Colonic mucosa (tissue), 4 donors: ENCODE measurements around the gene RAB11FIP3. TPM values are rescaled to one million over a fixed set of nuclear protein-coding genes. Genes with fewer than 3 reads are reported as not detected.

Experiments used
- DNase-seq: peaks from one replicate; pipeline ENCODE4 v3.0.0-alpha.2; 2020
- H3K27ac ChIP-seq: fragments of 200-600 bp; one replicate; pipeline ENCODE4 v1.8.0; 2021
- H3K27me3 ChIP-seq: fragments of 200-600 bp; one replicate; pipeline ENCODE4 v1.8.0; 2021
- H3K36me3 ChIP-seq: fragments of 200-600 bp; one replicate; pipeline ENCODE4 v1.8.0; 2021
- H3K4me1 ChIP-seq: fragments of 200-600 bp; one replicate; pipeline ENCODE4 v1.8.0; 2021; ENCODE audit warnings: mild to moderate bottlenecking
- H3K4me3 ChIP-seq: fragments of 200-600 bp; one replicate; pipeline ENCODE4 v1.8.0; 2021
- H3K9ac ChIP-seq, 2 donors: one replicate each; pipeline ENCODE4 v1.7.0; 2013; ENCODE audit warnings: control low read depth in 2 of 2, low read depth in 2 of 2, low read length in 2 of 2
- H3K9me3 ChIP-seq: fragments of 200-600 bp; one replicate; pipeline ENCODE4 v1.8.0; 2021
- intact Hi-C: fragments of 100-400 bp; cut with DNase I; formaldehyde crosslinking; loops from one replicate; pipeline ENCODE4 v1.14.1; 2022
- microRNA-seq: library from miRNA; unstranded; fragments of <30 nt; microRNA quantifications from one replicate; pipeline ENCODE4, GENCODE V29; 2019
- total RNA-seq, 2 donors: library from RNA; stranded (reverse); fragmentation: NEBNext Ultra II Directional in 1 of 2; extraction: Animal tissue kit (Norgen Biotek cat#: 25700) in 1 of 2; gene quantifications; one replicate each; pipeline ENCODE4 v1.2.1, GENCODE V29; 2021
- TF ChIP-seq, protein P1 (sequence below): fragments of 200-600 bp; IDR thresholded peaks from one replicate; pipeline ENCODE4 v1.8.0; 2022; ENCODE audit warnings: antibody characterized with exemption, mild to moderate bottlenecking
- donor health status: healthy.
- donor health status: DM: no; HTN: no; CAD: no.
- donor health status: DM: no; HTN: no; CAD: no.

RAB11FIP3 gene
- total RNA-seq, 2 donors from 2014 or later = 20.9 to 22.3 TPM

DNA sequence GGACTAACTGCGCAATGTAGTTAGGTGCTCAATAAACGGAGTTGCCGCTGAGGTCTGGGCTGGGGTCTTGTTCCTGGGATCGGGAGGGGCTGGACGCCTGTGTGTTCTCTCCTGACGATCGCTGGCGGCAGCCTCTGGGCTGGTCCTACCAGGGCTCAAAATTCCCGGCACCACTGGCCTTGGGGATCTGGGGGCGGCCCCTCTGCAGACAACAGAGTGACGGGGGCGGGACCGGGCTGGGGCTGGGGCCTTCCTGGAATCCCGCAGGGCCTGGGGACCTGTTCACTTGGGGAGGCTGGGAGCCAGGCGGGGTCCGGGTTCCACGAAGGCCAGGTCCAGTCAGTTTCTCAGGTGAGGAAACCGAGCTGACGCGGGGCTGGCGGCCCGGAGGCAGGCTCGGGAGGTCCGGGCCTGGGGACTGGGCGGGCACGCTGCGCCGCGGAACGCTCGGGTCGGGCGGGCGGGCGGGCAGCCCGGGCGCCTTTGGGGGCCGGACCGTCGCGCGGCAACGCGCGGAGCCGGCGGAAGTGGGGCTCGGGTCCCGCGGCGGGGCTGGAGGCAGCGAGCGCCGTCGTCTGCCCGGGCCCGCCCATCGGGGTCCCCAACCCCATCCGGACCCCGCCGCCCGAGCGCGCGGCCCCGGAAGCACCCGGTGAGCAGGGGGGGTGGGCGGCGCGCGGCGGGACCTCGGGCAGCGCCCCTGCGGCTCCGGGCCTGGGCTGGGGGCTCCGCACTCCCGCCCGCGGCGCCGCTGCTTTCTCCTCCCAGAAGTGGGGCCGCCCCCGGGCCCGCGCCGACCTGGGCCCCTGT lies 144.2 kb downstream of the RAB11FIP3 start, which contains the start of gene PIGQ:
Gene PIGQ (plus strand): TSS at position 524 of the 810 bp plus-strand sequence. CDS start 4,107 bp downstream, outside the sequence.
- no peaks in the 10 kb centered on the region for H3K9me3 ChIP-seq
- peak within 1 kb of the TSS; percentile 84 for H3K4me3 ChIP-seq
- TF ChIP-seq, protein P1, sequence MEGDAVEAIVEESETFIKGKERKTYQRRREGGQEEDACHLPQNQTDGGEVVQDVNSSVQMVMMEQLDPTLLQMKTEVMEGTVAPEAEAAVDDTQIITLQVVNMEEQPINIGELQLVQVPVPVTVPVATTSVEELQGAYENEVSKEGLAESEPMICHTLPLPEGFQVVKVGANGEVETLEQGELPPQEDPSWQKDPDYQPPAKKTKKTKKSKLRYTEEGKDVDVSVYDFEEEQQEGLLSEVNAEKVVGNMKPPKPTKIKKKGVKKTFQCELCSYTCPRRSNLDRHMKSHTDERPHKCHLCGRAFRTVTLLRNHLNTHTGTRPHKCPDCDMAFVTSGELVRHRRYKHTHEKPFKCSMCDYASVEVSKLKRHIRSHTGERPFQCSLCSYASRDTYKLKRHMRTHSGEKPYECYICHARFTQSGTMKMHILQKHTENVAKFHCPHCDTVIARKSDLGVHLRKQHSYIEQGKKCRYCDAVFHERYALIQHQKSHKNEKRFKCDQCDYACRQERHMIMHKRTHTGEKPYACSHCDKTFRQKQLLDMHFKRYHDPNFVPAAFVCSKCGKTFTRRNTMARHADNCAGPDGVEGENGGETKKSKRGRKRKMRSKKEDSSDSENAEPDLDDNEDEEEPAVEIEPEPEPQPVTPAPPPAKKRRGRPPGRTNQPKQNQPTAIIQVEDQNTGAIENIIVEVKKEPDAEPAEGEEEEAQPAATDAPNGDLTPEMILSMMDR = no peak
- DNase-seq = peak; percentile 65
- H3K27me3 ChIP-seq = no peaks in the 10 kb centered on the region
- H3K4me1 ChIP-seq = peaks cover 20% of the 10 kb centered on the region
- peak within 1 kb of the TSS; percentile 69 for H3K27ac ChIP-seq
- no peaks in the 10 kb centered on the region for H3K36me3 ChIP-seq
- intact Hi-C loops = no loop called here
- H3K9ac ChIP-seq = peak within 1 kb of the TSS; percentile 74 to 81

Small RNAs within 50 kb of the gene (microRNA-seq; reads per million reads assigned to microRNA genes)
- gene MIR3176 (11.0 reads per million, percentile 17 among the genes with 10 or more reads in this experiment), gene MIR5587 (not detected)

Other genes starting within 250 kb of the RAB11FIP3 start
- 10 to 100 TPM in 1 of 2 donors, 1 to 10 TPM in 1; 7.4 to 50.3 TPM for gene HBA1, start 249.0 kb upstream of the RAB11FIP3 start, total RNA-seq
- gene HBQ1, start 245.2 kb upstream of the RAB11FIP3 start, total RNA-seq = not detected
- gene LUC7L, start 196.2 kb upstream of the RAB11FIP3 start, total RNA-seq = 10 to 100 TPM; 37.1 to 55.4 TPM
- 100 to 1,000 TPM; 105 to 124 TPM for gene FAM234A, start 190.8 kb upstream of the RAB11FIP3 start, total RNA-seq
- gene RGS11, start 149.7 kb upstream of the RAB11FIP3 start, total RNA-seq = 1 to 10 TPM; 2.9 to 4.0 TPM
- 10 to 100 TPM in 1 of 2 donors, 1 to 10 TPM in 1; 1.8 to 20.0 TPM for gene ARHGDIG, start 145.1 kb upstream of the RAB11FIP3 start, total RNA-seq
- gene PDIA2, start 142.5 kb upstream of the RAB11FIP3 start, total RNA-seq = 1 to 10 TPM; 1.4 to 2.6 TPM
- 10 to 100 TPM; 33.4 to 34.3 TPM for gene AXIN1, start 72.9 kb upstream of the RAB11FIP3 start, total RNA-seq
- gene MRPL28, start 55.1 kb upstream of the RAB11FIP3 start, total RNA-seq = 10 to 100 TPM; 59.4 to 75.4 TPM
- 100 to 1,000 TPM in 1 of 2 donors, 10 to 100 TPM in 1; 99.6 to 102 TPM for gene PGAP6, start 43.7 kb upstream of the RAB11FIP3 start, total RNA-seq
- gene NME4, start 28.4 kb upstream of the RAB11FIP3 start, total RNA-seq = 10 to 100 TPM; 38.3 to 63.6 TPM
- gene DECR2, start 23.8 kb upstream of the RAB11FIP3 start, total RNA-seq = 10 to 100 TPM; 31.3 to 50.2 TPM
- 100 to 1,000 TPM in 1 of 2 donors, 10 to 100 TPM in 1; 74.6 to 139 TPM for gene CAPN15, start 102.1 kb downstream of the RAB11FIP3 start, total RNA-seq
- not detected for gene PRR35, start 134.7 kb downstream of the RAB11FIP3 start, total RNA-seq
- gene NHLRC4, start 141.4 kb downstream of the RAB11FIP3 start, total RNA-seq = under 1 TPM; 0.32 to 0.35 TPM
- gene PIGQ, start 144.3 kb downstream of the RAB11FIP3 start, total RNA-seq = 10 to 100 TPM; 25.6 to 59.3 TPM
- 10 to 100 TPM; 34.9 to 38.5 TPM for gene RAB40C, start 164.4 kb downstream of the RAB11FIP3 start, total RNA-seq
- gene WFIKKN1, start 205.3 kb downstream of the RAB11FIP3 start, total RNA-seq = 1 to 10 TPM in 1 of 2 donors, under 1 TPM in 1; 0.80 to 1.1 TPM
- gene METTL26, start 210.7 kb downstream of the RAB11FIP3 start, total RNA-seq = 100 to 1,000 TPM in 1 of 2 donors, 10 to 100 TPM in 1; 43.7 to 102 TPM
- gene MCRIP2, start 216.2 kb downstream of the RAB11FIP3 start, total RNA-seq = 100 to 1,000 TPM; 132 to 158 TPM
- gene WDR90, start 223.7 kb downstream of the RAB11FIP3 start, total RNA-seq = 100 to 1,000 TPM in 1 of 2 donors, 10 to 100 TPM in 1; 25.1 to 122 TPM
- 100 to 1,000 TPM; 112 to 182 TPM for gene RHOT2, start 242.5 kb downstream of the RAB11FIP3 start, total RNA-seq